HG03575 (cell line): ENCODE measurements around the gene VMAC.

ENCODE experiments used
- ATAC-seq: cut with Tn5 transposase; IDR thresholded peaks from one replicate; pipeline ENCODE4 v1.9.1; 2021; ENCODE audit not compliant: unreplicated experiment, insufficient number of reproducible peaks, low FRiP score; ENCODE audit errors: extremely low read depth

Gene VMAC

GRCh38 chr19:5958851-5959122, 54.1 kb downstream of the VMAC start:
- ATAC-seq: no peak

DNA sequence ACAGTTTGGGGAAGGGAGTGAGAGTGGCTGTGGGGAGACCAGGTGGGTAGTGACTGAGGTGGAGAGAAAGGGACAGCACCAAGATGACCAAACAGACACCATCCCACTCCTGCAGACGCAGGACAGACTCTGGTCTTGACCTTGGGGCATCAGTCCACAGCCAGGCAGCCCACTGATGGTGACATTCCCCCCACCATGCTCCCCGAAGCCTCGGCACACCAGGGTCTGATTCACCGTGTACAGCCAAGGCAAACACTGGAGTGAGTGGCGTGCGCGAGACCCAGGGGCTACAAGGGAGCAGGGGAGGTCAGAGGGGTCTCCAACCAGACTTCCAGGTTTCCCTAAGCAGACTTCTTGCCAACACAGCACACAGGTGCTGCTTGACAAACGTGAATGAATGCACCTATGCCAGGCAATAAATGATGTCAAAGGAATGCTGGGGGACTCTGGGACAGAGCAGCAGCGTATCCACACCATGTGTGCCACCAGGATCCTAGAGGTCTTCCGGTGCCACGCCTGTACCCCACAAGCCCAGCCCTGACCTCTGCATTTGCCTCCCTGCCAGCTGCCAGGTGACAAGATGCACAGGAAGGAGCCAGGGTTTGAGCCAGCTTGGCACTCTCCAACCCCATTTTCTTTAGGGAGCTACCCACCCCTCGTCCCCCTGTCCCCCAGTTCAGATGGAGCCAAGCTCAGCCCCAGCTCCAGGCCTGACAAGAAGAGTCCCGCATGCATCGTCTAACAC, 54.8 kb downstream of the VMAC start:
- ATAC-seq: no peak
